ENCODE measurements around the gene SMIM8.

- no peak for TF ChIP-seq CTCF (IDR thresholded peaks at IDR 0.05; ENCODE audit: poor library complexity, severe bottlenecking)
- no peak for TF ChIP-seq EZH2 (IDR thresholded peaks at IDR 0.05; ENCODE audit: borderline replicate concordance, insufficient read depth, low read length, poor library complexity, severe bottlenecking)
- TF ChIP-seq TAF1 (IDR thresholded peaks at IDR 0.05; ENCODE audit: low read depth), result no peak
- TF ChIP-seq RAD21 (conservative IDR thresholded peaks at IDR 0.05), result no peak
- no peak for TF ChIP-seq POLR2AphosphoS5 (IDR thresholded peaks at IDR 0.05)
- no peak for TF ChIP-seq EP300 (conservative IDR thresholded peaks at IDR 0.05; ENCODE audit: poor library complexity, severe bottlenecking)
Observed at GRCh38 chr6:87378947-87379346, 56.6 kb downstream of the SMIM8 start.

Measured in neural cell (in vitro differentiated cells).